HepG2 (cell line): ENCODE results near the gene TTBK2. TPM values are rescaled to one million over a fixed set of nuclear protein-coding genes. Genes with fewer than 3 reads are reported as not detected.
"Not testable (repeated sequence)": the region's sequence is repeated elsewhere in the genome, so short reads cannot be mapped to it uniquely, and the experiment has no call there.

Experiments
- ATAC-seq: fragments of 200-7000 bp; cut with Tn5 transposase; 3 replicates; pipeline ENCODE4 v1.9.1; 2020; ENCODE audit warnings: mild to moderate bottlenecking, moderate library complexity
- BruUV-seq: library from RNA; stranded (reverse); fragments of 400-500 nt; replicated peaks from 2 replicates; lab custom pipeline; 2021; lab: Mats Ljungman, UMichigan
- CTCF ChIA-PET: fragments of 300-600 bp; formaldehyde crosslinking; extraction: SDS; loops from one replicate; lab custom pipeline; 2021; ENCODE audit warnings: low total read pairs, inconsistent platforms, low intra/inter-chr PET ratio; lab: Yijun Ruan, JAX
- POLR2A ChIA-PET: fragments of 350-600 bp; sonication (Branson Sonifier 250); formaldehyde crosslinking; loops from one replicate; lab custom pipeline; 2020; ENCODE audit warnings: antibody characterized with exemption, inconsistent platforms; lab: Yijun Ruan, JAX
- DNase-seq: peaks from one replicate; pipeline ENCODE4 v3.0.0-alpha.2; 2015; ENCODE audit warnings: low spot score
- FAIRE-seq: peaks from 3 replicates; lab custom pipeline; 2011; peaks lifted over from hg19 to GRCh38; lab: Jason Lieb, UNC
- H2AFZ ChIP-seq: one replicate; pipeline ENCODE4 v1.6.1; 2011; ENCODE audit warnings: low read length, inconsistent platforms
- H3K27ac ChIP-seq: fragments of 300-600 bp; 3 replicates; pipeline ENCODE4 v1.8.0; 2011; ENCODE audit warnings: mixed run types, mild to moderate bottlenecking, mixed read lengths, low read length, inconsistent platforms; ENCODE audit not compliant: insufficient read depth; ENCODE audit errors: extremely low read length
- H3K27me3 ChIP-seq, 2 experiments: fragments of 200-600 bp in 1 of 2; 2 replicates in 1 of 2; 3 replicates in 1 of 2; pipeline versions ENCODE4 v1.6.0 to v1.8.0; 2011; ENCODE audit warnings: low read length in 2 of 2, mild to moderate bottlenecking in 2 of 2, moderate library complexity in 2 of 2, inconsistent platforms in 1 of 2; ENCODE audit not compliant: insufficient read depth in 2 of 2, control insufficient read depth in 1 of 2
- H3K36me3 ChIP-seq, 2 experiments: fragments of 200-600 bp in 1 of 2; replicated peaks in 1 of 2; 2 replicates in 1 of 2; 3 replicates in 1 of 2; pipeline versions ENCODE4 v1.5.1 to v1.8.0; 2011; ENCODE audit warnings: low read length in 2 of 2, inconsistent platforms in 1 of 2; ENCODE audit not compliant: insufficient read depth in 2 of 2, control insufficient read depth in 1 of 2
- H3K4me1 ChIP-seq: 2 replicates; pipeline ENCODE4 v1.5.1; 2012; ENCODE audit warnings: low read length, inconsistent platforms; ENCODE audit not compliant: insufficient read depth
- H3K4me2 ChIP-seq: 2 replicates; pipeline ENCODE4 v1.6.0; 2011; ENCODE audit warnings: low read depth, low read length, inconsistent platforms
- H3K4me3 ChIP-seq, 3 experiments: fragments of 200-600 bp in 1 of 3; sonication (generic), shearing (Covaris generic) in 1 of 3; replicated peaks in 1 of 3; 2 replicates each; pipeline ENCODE4 v1.5.1; 2011 to 2016; ENCODE audit warnings: low read length in 3 of 3, inconsistent platforms in 2 of 3, low read depth in 2 of 3, mild to moderate bottlenecking in 2 of 3, control low read depth in 1 of 3, mixed read lengths in 1 of 3; ENCODE audit not compliant: insufficient read depth in 1 of 3
- H3K79me2 ChIP-seq: one replicate; pipeline ENCODE4 v1.6.1; 2011; ENCODE audit warnings: low read length, inconsistent platforms; ENCODE audit not compliant: insufficient read depth
- H3K9ac ChIP-seq: 2 replicates; pipeline ENCODE4 v1.6.0; 2011; ENCODE audit warnings: mild to moderate bottlenecking, low read depth, low read length, inconsistent platforms; ENCODE audit not compliant: insufficient read depth
- H3K9me3 ChIP-seq: 2 replicates; pipeline ENCODE4 v1.5.1; 2012; ENCODE audit warnings: mild to moderate bottlenecking, low read length
- H4K20me1 ChIP-seq: 2 replicates; pipeline ENCODE4 v1.6.0; 2011; ENCODE audit warnings: inconsistent platforms, mild to moderate bottlenecking, low read length, moderate library complexity; ENCODE audit not compliant: insufficient read depth
- FOXK2 ChIP-seq: fragments of 450-650 bp; IDR thresholded peaks from 2 replicates; pipeline ENCODE4 v1.6.1; 2016
- WGBS: methylation state at CpG from one replicate; pipeline ENCODE4 v1.1.6; 2017; ENCODE audit warnings: low lambda C conversion rate; 5-methylcytosine and 5-hydroxymethylcytosine counted together
- in situ Hi-C: cut with HindIII; loops from 2 replicates; pipeline ENCODE4 v1.10.0; 2017; ENCODE audit warnings: low pct_unique_long_range_greater_than_20kb; ENCODE audit not compliant: extremely low pct_ligation_motif_present
- intact Hi-C: fragments of 100-400 bp; cut with micrococcal nuclease; formaldehyde crosslinking; loops from one replicate; pipeline ENCODE4 v1.10.0; 2022; ENCODE audit not compliant: unreplicated experiment
- polyA plus RNA-seq, 8 experiments: library from polyadenylated mRNA; depleted of rRNA in 3 of 8; stranded (reverse) in 7 of 8; unstranded in 1 of 8; fragments of >200 nt; fragmentation: Illumina TruSeq in 4 of 8; extraction: Trizol in 4 of 8; gene quantifications; 2 replicates each; pipeline versions ENCODE4 v1.2.1 to v1.2.3, GENCODE V29; 2011 to 2016; ENCODE audit warnings: low read depth in 4 of 8, missing spikeins in 1 of 8, mixed read lengths in 1 of 8; ENCODE audit not compliant: insufficient read depth in 1 of 8
- total RNA-seq, 5 experiments: library from RNA; depleted of rRNA; stranded (reverse); fragments of >200 nt; fragmentation: Illumina TruSeq; extraction: Trizol; gene quantifications; 2 replicates each; pipeline ENCODE4 v1.2.3, GENCODE V29; 2016; ENCODE audit warnings: low read depth in 1 of 5
- TF ChIP-seq, protein P1 (sequence below): sonication (generic); formaldehyde crosslinking; IDR thresholded peaks from 2 replicates; pipeline ENCODE4 v1.5.1; 2020; ENCODE audit warnings: mild to moderate bottlenecking, missing genetic modification reagents, borderline replicate concordance

Gene TTBK2
- total and polyA plus RNA-seq, 2 of the 13 experiments (the other 11 are each of a cell fraction or from before 2014, with no cell fraction given), result 5.1 to 7.4 TPM

DNA sequence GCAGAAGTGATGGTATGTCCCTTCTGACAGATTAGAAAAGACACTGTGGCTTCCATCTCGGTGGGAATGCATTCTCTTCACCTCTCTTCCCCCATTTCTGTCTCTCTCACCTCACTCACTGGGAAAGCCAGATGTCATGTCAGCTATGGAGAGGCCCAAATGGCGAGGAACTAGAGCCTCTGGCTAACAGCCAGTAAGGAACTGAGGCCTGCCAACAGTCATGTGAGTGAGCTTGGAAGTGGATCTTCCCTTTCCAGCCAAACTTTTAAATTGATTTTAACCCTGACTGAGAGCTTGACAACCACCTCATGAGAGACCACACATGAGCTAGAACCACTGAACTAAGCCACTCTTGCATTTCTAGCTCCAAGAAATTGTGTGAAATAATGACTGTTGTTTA lies 148.4 kb downstream of the TTBK2 start (continued):
- TF ChIP-seq, protein P1, sequence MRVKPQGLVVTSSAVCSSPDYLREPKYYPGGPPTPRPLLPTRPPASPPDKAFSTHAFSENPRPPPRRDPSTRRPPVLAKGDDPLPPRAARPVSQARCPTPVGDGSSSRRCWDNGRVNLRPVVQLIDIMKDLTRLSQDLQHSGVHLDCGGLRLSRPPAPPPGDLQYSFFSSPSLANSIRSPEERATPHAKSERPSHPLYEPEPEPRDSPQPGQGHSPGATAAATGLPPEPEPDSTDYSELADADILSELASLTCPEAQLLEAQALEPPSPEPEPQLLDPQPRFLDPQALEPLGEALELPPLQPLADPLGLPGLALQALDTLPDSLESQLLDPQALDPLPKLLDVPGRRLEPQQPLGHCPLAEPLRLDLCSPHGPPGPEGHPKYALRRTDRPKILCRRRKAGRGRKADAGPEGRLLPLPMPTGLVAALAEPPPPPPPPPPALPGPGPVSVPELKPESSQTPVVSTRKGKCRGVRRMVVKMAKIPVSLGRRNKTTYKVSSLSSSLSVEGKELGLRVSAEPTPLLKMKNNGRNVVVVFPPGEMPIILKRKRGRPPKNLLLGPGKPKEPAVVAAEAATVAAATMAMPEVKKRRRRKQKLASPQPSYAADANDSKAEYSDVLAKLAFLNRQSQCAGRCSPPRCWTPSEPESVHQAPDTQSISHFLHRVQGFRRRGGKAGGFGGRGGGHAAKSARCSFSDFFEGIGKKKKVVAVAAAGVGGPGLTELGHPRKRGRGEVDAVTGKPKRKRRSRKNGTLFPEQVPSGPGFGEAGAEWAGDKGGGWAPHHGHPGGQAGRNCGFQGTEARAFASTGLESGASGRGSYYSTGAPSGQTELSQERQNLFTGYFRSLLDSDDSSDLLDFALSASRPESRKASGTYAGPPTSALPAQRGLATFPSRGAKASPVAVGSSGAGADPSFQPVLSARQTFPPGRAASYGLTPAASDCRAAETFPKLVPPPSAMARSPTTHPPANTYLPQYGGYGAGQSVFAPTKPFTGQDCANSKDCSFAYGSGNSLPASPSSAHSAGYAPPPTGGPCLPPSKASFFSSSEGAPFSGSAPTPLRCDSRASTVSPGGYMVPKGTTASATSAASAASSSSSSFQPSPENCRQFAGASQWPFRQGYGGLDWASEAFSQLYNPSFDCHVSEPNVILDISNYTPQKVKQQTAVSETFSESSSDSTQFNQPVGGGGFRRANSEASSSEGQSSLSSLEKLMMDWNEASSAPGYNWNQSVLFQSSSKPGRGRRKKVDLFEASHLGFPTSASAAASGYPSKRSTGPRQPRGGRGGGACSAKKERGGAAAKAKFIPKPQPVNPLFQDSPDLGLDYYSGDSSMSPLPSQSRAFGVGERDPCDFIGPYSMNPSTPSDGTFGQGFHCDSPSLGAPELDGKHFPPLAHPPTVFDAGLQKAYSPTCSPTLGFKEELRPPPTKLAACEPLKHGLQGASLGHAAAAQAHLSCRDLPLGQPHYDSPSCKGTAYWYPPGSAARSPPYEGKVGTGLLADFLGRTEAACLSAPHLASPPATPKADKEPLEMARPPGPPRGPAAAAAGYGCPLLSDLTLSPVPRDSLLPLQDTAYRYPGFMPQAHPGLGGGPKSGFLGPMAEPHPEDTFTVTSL (CRISPR knock-in tag), result no peak
- no peak for TF ChIP-seq FOXK2
- TF ChIP-seq, all 625 proteins: peak for 0

GRCh38 chr15:42766109-42766508 lies 154.5 kb downstream of the TTBK2 start:
- H3K4me2 ChIP-seq, H3K79me2 ChIP-seq, BruUV-seq, FAIRE-seq, CTCF ChIA-PET, H3K27me3 ChIP-seq, H3K27ac ChIP-seq, H3K4me3 ChIP-seq, in situ Hi-C loops, POLR2A ChIA-PET, H4K20me1 ChIP-seq, H3K9ac ChIP-seq, ATAC-seq, DNase-seq, H2AFZ ChIP-seq, H3K36me3 ChIP-seq, intact Hi-C loops: not testable (repeated sequence)
- Histone ChIP-seq H3K4me1 (peaks cover 17% of the 10 kb centered on the region; the same call in 1 of the 2 replicates), H3K9me3 (peaks cover 12% of the 10 kb centered on the region)
- 97% methylated on average over 4 of the region's 4 CpGs for whole genome bisulfite sequencing
